Measurements from ENCODE around the gene FN3KRP.
"Not testable (repeated sequence)": the region's sequence is repeated elsewhere in the genome, so short reads cannot be mapped to it uniquely, and the experiment has no call there.

FN3KRP gene

GRCh38 chr17:82709676-82710498 is 6.6 kb upstream of the FN3KRP start:
- DNase-seq, result no peak

GRCh38 chr17:82710499-82711232 is 5.8 kb upstream of the FN3KRP start:
- no peak for DNase-seq

- no peak for DNase-seq
Measured at GRCh38 chr17:82713071-82713723, 3.3 kb upstream of the FN3KRP start.

- DNase-seq, result no peak
Measured at GRCh38 chr17:82718986-82719685, 2.6 kb downstream of the FN3KRP start.

GRCh38 chr17:82720204-82720603 is 3.7 kb downstream of the FN3KRP start:
- no peak for DNase-seq

- DNase-seq, result no peak
Measured at GRCh38 chr17:82722341-82723013, 6.0 kb downstream of the FN3KRP start.

- DNase-seq, result no peak
Measured at GRCh38 chr17:82723169-82723807, 6.8 kb downstream of the FN3KRP start.

- no peak for DNase-seq
Measured at GRCh38 chr17:82726427-82726826, 9.9 kb downstream of the FN3KRP start.

GRCh38 chr17:82729479-82730260 is 13.2 kb downstream of the FN3KRP start:
- no peak for DNase-seq

GRCh38 chr17:82732118-82732743 is 15.7 kb downstream of the FN3KRP start:
- no peak for DNase-seq

GRCh38 chr17:82734987-82735866 is 18.7 kb downstream of the FN3KRP start, which contains the start of gene FN3K:
FN3K (plus strand) TSS chr17:82735615; CDS start chr17:82735637, 22 bp downstream.
- DNase-seq, result no peak

GRCh38 chr17:82736511-82737185 is 20.1 kb downstream of the FN3KRP start:
- no peak for DNase-seq

GRCh38 chr17:82737967-82738877 is 21.7 kb downstream of the FN3KRP start:
- no peak for DNase-seq

- no peak for DNase-seq
Measured at GRCh38 chr17:82740906-82741759, 24.6 kb downstream of the FN3KRP start.

GRCh38 chr17:82743344-82744219 is 27.1 kb downstream of the FN3KRP start:
- DNase-seq, result no peak

- DNase-seq, result not testable (repeated sequence)
Measured at GRCh38 chr17:82744736-82745135, 28.2 kb downstream of the FN3KRP start.

Measured in NCI-H1694 (cell line).